AG09319 (cell line): ENCODE measurements around the gene CFAP99.

Experiments used
- DNase-seq: peaks from one replicate; pipeline ENCODE4 v3.0.0-alpha.2; 2010; ENCODE audit warnings: low read depth; ENCODE audit errors: extremely low read depth
- CTCF ChIP-seq: IDR thresholded peaks from 2 replicates; pipeline ENCODE4 v1.5.1; 2011; ENCODE audit warnings: low read depth, mild to moderate bottlenecking, inconsistent platforms, low read length, moderate library complexity

CFAP99 gene

GRCh38 chr4:2445571-2445970, 26.8 kb downstream of the CFAP99 start:
- TF ChIP-seq CTCF: no peak
- no peak for DNase-seq

GRCh38 chr4:2446656-2447564, 28.2 kb downstream of the CFAP99 start:
- TF ChIP-seq CTCF: no peak
- DNase-seq: no peak

- no peak for TF ChIP-seq CTCF
- no peak for DNase-seq
Observed at GRCh38 chr4:2448589-2448988, 29.8 kb downstream of the CFAP99 start.

GRCh38 chr4:2449051-2449450, 30.3 kb downstream of the CFAP99 start:
- DNase-seq: no peak
- TF ChIP-seq CTCF: no peak

- DNase-seq: no peak
- no peak for TF ChIP-seq CTCF
Observed at GRCh38 chr4:2449511-2450392, 31.0 kb downstream of the CFAP99 start.

- no peak for DNase-seq
- no peak for TF ChIP-seq CTCF
Observed at GRCh38 chr4:2450394-2451035, 31.8 kb downstream of the CFAP99 start.
